ENCODE measurements around the gene TP73.

GRCh38 chr1:3746830-3747521 is 94.7 kb downstream of the TP73 start:
- no peak for TF ChIP-seq EZH2phosphoT487 (IDR thresholded peaks at IDR 0.05; ENCODE audit: borderline replicate concordance)
- no peak for TF ChIP-seq CTCF (IDR thresholded peaks at IDR 0.05 in 2 of 3, conservative IDR thresholded peaks at IDR 0.05 in 1 of 3; ENCODE audit: borderline replicate concordance in 1 of 3, insufficient read depth in 1 of 3, low read depth in 2 of 3, low read length in 2 of 3)
- no peak for TF ChIP-seq REST (IDR thresholded peaks at IDR 0.05; ENCODE audit: low read depth)
- no peak for TF ChIP-seq POLR2A (IDR thresholded peaks at IDR 0.05; ENCODE audit: borderline replicate concordance, extremely low read depth, insufficient read depth, insufficient read length)
- TF ChIP-seq RAD21 (IDR thresholded peaks at IDR 0.05; ENCODE audit: low read depth): no peak
- no peak for TF ChIP-seq SRF (IDR thresholded peaks at IDR 0.05; ENCODE audit: low read depth)
- TF ChIP-seq EGR1 (IDR thresholded peaks at IDR 0.05; ENCODE audit: low read depth): no peak
- TF ChIP-seq JUND (IDR thresholded peaks at IDR 0.05): no peak
- TF ChIP-seq MAX (IDR thresholded peaks at IDR 0.05): no peak
- no peak for TF ChIP-seq ZBTB33 (IDR thresholded peaks at IDR 0.05; ENCODE audit: extremely low read depth, insufficient replicate concordance, low read length)
